Stimulated activated CD4-positive, alpha-beta T cell treated with anti-CD3 and anti-CD28 coated beads, Interleukin-12 subunit alpha, Interleukin-12 subunit beta, amount 100 ng/mL, for 4 hours (primary cell): ENCODE measurements around the gene ABCD4.
"Not testable (repeated sequence)": the region's sequence is repeated elsewhere in the genome, so short reads cannot be mapped to it uniquely, and the experiment has no call there.

Experiments used
- DNase-seq: peaks from one replicate; pipeline ENCODE4 v3.0.0-alpha.2; 2020

ABCD4 gene

GRCh38 chr14:74301594-74302151 is 1.1 kb downstream of the ABCD4 start:
- DNase-seq = no peak

GRCh38 chr14:74299061-74299545 is 3.6 kb downstream of the ABCD4 start:
- DNase-seq = no peak

DNA sequence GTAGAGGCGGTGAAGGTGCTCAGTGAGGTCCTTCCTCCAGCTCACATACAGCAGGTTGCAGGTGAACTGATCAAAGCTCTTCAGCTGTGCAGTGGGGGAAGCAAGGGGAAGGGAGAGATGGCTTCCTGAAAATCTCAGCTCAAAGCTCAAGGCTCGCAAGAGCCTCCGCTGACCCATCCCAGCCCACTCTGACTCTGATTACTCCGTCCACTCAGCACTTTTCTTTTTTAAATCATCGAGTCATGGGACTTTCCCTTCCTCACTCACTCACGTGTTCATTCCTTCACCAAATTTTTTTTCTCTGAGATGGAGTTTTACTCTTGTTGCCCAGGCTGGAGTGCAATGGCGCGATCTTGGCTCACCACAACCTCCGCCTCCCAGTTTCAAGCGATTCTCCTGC is 4.7 kb downstream of the ABCD4 start:
- DNase-seq = no peak

DNA sequence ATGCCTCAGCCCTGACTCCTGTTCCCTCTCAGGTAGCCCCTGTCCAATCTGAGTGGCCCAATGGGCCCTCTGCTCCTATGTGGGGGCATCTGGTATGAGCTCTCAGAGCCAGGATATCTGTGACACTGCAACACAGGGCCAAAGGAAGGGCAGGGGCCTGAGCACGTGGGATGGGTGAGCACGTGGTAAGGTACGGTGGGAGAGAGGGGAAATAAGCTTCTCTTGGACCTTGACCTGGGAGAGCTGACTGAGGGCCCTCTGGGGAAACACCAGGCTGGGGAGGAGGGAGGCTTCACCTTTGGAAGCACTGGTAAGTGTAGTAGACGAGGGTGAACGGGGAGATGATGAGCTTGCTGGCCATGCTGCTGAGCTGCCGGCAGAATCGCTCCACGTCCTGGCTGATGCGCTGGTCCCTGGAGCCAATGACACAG is 6.7 kb downstream of the ABCD4 start:
- no peak for DNase-seq

- no peak for DNase-seq
These were observed 9.1 kb downstream of the ABCD4 start for GRCh38 chr14:74293606-74294005.

DNA sequence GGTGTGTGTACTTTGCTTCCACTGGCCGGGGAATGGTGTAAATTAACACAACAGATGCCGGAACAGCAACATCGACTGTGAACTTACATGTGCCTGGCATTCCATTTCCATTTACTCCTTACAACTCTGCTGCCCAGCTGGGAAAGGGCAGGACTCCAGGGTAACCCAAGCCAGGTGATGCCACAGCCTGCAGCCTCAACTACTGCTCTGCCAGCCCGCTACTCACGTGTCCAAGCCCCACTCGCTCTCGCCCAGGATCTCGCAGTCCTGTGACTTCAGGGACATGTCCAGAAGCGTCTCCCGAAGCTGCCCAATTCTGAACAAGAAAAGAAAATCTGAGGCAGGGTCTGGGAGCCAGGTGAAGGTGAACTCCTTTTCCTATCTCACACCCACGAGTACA is 10.7 kb downstream of the ABCD4 start:
- DNase-seq = no peak

- no peak for DNase-seq
These were observed 12.3 kb downstream of the ABCD4 start for GRCh38 chr14:74290415-74290814.

- DNase-seq = no peak
These were observed 12.9 kb downstream of the ABCD4 start for GRCh38 chr14:74289801-74290200.

DNA sequence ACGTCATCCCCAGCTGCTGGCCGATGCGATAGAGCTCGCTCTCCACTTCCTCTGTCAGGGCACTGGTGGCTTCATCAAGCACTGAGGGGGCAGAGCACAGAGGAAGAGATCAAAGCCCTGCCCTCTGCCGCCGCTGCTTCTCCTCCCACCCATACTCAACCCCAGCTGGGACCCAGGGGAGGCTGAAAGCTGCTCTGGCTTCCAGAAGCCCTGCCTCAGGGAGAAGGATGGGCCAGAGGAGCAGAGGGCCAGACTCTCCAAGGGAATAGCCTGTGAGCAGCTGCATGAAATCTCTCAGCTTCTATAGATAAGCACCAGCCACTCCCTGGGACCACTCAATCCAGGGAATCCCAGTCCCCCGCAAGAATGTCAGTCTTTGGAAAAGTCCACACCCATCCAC is 16.0 kb downstream of the ABCD4 start:
- no peak for DNase-seq

GRCh38 chr14:74281069-74281468 is 21.7 kb downstream of the ABCD4 start:
- DNase-seq = no peak

- no peak for DNase-seq
These were observed 24.7 kb downstream of the ABCD4 start for GRCh38 chr14:74278080-74278479.

DNA sequence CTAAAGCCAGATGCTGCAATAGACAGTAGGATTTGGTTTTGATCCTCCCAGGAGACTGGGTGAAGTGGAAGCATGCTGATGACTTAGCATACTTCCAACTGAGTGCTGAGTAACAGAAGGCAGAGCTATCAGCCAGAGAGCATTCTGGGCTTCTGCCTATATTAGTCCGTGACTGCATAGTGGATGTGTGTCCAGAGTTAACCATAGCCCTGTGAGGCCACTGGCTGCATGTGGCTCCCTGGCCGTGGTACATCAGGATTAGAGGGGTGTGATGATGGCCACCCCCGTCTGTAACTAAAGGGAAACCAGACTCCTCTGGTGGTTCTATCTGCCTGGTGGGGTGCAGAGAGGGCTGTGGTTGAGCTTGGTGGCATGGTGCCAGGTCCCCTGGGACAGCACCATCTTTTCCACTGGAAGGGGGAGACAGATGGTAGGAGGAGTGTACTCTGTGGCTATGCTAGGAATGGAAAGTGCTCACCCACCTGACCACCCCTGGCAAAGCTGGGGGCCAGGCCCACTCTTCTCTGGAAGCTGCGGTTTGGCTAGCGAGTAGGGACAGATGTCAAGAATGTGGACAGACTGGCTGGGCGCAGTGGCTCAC is 27.4 kb downstream of the ABCD4 start:
- DNase-seq = no peak

GRCh38 chr14:74271365-74271764 is 31.4 kb downstream of the ABCD4 start:
- DNase-seq = no peak

DNA sequence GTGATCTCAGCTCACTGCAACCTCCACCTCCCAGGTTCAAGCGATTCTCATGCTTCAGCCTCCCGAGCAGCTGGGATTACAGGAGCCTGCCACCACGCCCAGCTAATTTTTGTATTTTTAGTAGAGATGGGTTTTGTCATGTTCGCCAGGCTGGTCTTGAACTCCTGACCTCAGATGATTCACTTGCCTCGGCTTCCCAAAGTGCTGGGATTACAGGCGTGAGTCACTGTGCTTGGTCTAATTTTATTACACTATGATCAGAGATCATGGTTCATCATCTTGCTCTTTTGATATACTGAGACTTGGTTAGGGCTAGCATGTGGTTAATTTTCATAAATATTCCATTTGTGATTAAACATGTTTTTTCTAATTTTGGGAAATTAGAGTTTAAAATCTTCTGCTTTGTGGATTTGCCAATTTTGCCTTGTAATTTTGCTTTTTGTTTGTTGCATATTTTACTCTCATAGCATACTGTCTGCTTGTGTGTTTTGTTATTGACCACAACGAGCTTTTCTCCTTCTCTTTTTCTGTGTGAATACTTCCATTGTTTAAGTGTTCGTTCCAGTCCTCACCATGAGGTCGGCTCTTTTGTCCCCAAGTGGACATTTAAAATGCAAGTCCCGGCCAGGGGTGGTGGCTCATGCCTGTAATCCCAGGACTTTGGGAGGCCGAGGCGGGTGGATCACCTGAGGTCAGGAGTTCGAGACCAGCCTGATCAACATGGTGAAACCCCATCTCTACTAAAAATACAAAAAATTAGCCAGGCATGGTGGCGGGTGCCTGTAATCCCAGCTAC is 32.2 kb downstream of the ABCD4 start:
- DNase-seq = not testable (repeated sequence)

DNA sequence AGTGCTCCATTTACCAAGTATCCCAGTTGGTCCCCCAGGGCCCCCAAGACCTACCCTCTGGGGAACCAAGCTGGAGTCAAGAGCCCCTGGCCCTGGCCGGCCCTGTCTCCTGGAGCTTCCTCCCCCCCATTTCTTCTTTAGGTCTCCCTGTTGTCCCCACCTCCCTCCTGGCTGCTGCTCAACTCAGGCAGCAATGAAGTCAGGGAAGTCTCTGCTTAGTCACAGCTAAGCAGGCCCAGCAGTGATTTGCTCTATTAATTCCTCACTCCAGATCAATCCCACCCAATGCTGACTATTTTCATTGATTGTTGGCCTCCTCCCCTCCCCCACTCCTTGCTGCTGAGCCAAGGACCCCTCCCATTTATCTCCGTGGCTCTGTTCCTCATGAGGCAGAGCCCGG is 35.1 kb downstream of the ABCD4 start:
- no peak for DNase-seq

GRCh38 chr14:74265301-74265965 is 37.3 kb downstream of the ABCD4 start:
- no peak for DNase-seq

- DNase-seq = no peak
These were observed 38.8 kb downstream of the ABCD4 start for GRCh38 chr14:74263921-74264320.

DNA sequence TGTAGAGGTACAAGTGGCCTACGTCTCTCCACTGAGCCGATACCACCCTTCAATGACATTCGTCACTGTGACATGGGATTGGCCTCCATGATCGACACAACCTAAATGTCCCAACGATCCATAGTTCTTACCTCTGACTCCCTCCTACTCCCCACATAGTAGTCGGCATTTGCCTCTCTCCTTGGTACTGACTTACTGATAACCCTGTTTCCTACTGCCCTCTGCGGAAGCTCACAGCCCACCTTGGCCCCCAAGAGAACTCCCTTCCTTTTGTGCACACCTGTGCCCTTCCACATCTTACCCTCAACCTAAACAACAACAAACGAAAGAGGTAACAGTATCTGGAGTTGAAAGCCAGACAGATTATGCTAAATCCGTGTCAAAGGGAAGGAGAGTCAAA is 39.6 kb downstream of the ABCD4 start:
- DNase-seq = no peak

DNA sequence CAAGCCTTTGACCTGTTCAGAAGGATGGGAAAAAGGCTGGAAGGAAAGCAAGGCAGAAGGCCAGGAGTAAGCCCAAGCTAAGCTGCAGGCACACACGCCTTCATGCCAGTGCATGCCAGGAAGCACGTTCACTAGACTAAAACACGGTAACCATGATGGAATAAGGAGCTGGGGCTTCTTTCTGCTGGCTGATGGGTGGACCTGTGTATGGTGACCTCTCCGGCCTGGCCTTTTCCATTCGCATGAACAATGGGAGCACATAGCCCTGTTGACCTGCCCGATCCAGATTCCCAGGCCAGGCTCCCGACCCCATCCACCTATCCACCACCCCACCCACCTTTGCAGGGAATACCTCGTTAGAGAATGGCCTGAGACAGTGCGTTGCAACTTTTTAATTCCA is 40.7 kb downstream of the ABCD4 start:
- no peak for DNase-seq

- DNase-seq = no peak
These were observed 41.4 kb downstream of the ABCD4 start for GRCh38 chr14:74261288-74261687.

- no peak for DNase-seq
These were observed 42.1 kb downstream of the ABCD4 start for GRCh38 chr14:74260525-74261233.

DNA sequence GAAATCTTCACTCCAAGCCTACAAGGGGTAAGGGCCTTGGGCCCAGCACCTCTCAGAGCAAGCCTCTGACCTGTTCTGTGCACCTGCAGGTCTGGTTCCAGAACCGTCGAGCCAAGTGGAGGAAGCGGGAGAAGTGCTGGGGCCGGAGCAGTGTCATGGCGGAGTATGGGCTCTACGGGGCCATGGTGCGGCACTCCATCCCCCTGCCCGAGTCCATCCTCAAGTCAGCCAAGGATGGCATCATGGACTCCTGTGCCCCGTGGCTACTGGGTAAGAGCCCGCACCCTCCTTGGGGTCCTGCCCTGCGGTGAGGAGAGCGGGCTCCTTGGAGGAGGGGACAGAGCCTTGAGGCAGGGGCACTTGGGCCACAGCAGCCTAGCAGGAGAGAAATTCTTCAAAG is 43.2 kb downstream of the ABCD4 start:
- no peak for DNase-seq

DNA sequence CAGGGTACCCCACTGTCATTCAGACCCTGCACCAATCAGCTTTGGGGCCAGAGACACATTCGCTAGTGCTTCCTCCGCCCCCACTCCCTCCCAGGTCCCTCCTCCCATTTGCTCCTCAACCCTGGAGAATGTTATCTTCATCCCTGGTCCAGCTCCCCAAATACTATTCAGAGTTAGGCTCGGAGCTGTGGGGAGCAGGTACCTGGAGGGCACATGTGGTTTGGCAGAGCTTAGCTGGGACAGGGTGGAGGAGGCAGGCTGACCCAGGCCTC is 44.0 kb downstream of the ABCD4 start:
- DNase-seq = no peak
